Fibroblast of skin of left biceps (primary cell): ENCODE measurements around the gene SLC35E2B.
A peak's percentile ranks its signal among the peaks of the same experiment; 100 is the strongest.
"Not testable (repeated sequence)": the region's sequence is repeated elsewhere in the genome, so short reads cannot be mapped to it uniquely, and the experiment has no call there.

Experiments
- DNase-seq, 2 experiments: peaks; one replicate each; pipeline ENCODE4 v3.0.0-alpha.2; 2013; ENCODE audit warnings: low read depth in 2 of 2

SLC35E2B gene

GRCh38 chr1:1640081-1640480, 52.5 kb downstream of the SLC35E2B start:
- DNase-seq, result not testable (repeated sequence)

- not testable (repeated sequence) for DNase-seq
Measured at GRCh38 chr1:1639368-1639767, 53.2 kb downstream of the SLC35E2B start.

GRCh38 chr1:1638528-1638927, 54.1 kb downstream of the SLC35E2B start:
- not testable (repeated sequence) for DNase-seq

- not testable (repeated sequence) for DNase-seq
Measured at GRCh38 chr1:1637479-1637875, 55.1 kb downstream of the SLC35E2B start.

- not testable (repeated sequence) for DNase-seq
Measured at GRCh38 chr1:1636621-1637478, 55.7 kb downstream of the SLC35E2B start.

GRCh38 chr1:1634613-1635012, 58.0 kb downstream of the SLC35E2B start:
- DNase-seq, result not testable (repeated sequence)

- not testable (repeated sequence) for DNase-seq
Measured at GRCh38 chr1:1633409-1633808, 59.2 kb downstream of the SLC35E2B start.

- DNase-seq, result no peak
Measured at GRCh38 chr1:1631782-1632420, 60.7 kb downstream of the SLC35E2B start, which contains the start of gene MMP23B. MMP23B (plus strand) TSS chr1:1632173; CDS start chr1:1632219, 46 bp downstream.

GRCh38 chr1:1630965-1631781, 61.4 kb downstream of the SLC35E2B start:
- DNase-seq, result no peak

- peak; percentile 30 to 43 for DNase-seq
Measured at GRCh38 chr1:1630191-1630964, 62.2 kb downstream of the SLC35E2B start.

- DNase-seq, result no peak
Measured at GRCh38 chr1:1629430-1630190, 63.0 kb downstream of the SLC35E2B start.

- DNase-seq, result no peak
Measured at GRCh38 chr1:1628754-1629429, 63.7 kb downstream of the SLC35E2B start.

GRCh38 chr1:1627829-1628753, 64.5 kb downstream of the SLC35E2B start:
- no peak for DNase-seq

GRCh38 chr1:1627261-1627828, 65.2 kb downstream of the SLC35E2B start:
- DNase-seq, result no peak

GRCh38 chr1:1626207-1627141, 66.1 kb downstream of the SLC35E2B start:
- no peak for DNase-seq

GRCh38 chr1:1625824-1626206, 66.8 kb downstream of the SLC35E2B start:
- DNase-seq, result no peak

GRCh38 chr1:1625404-1625775, 67.2 kb downstream of the SLC35E2B start:
- no peak for DNase-seq
